HL-60 (cell line): ENCODE data around the gene DCUN1D3.

Source experiments
- DNase-seq, 2 experiments: peaks; one replicate each; pipeline ENCODE4 v3.0.0-alpha.2; 2010 to 2020; ENCODE audit warnings: low read depth in 1 of 2, low spot score in 1 of 2
- H3K27ac ChIP-seq: fragments of 250-450 bp; sonication (Bioruptor Pico); replicated peaks from 2 replicates; pipeline ENCODE4 v1.5.1; 2020; ENCODE audit warnings: mild to moderate bottlenecking, moderate library complexity
- H3K27me3 ChIP-seq: fragments of 250-450 bp; sonication (Bioruptor Pico); 2 replicates; pipeline ENCODE4 v1.5.1; 2021; ENCODE audit warnings: mild to moderate bottlenecking, moderate library complexity; ENCODE audit not compliant: insufficient read depth, poor library complexity, severe bottlenecking
- H3K4me3 ChIP-seq: replicated peaks from 2 replicates; pipeline ENCODE4 v1.5.1; 2011; ENCODE audit warnings: mild to moderate bottlenecking, control low read depth, low read length; ENCODE audit not compliant: insufficient read depth
- CTCF ChIP-seq: IDR thresholded peaks from one replicate; pipeline ENCODE4 v1.5.1; 2011; ENCODE audit warnings: low read length, control low read depth, inconsistent platforms; ENCODE audit not compliant: insufficient read depth
- GABPA ChIP-seq: IDR thresholded peaks from 2 replicates; pipeline ENCODE4 v1.6.1; 2012; ENCODE audit warnings: low read depth
- POLR2AphosphoS5 ChIP-seq: IDR thresholded peaks from 2 replicates; pipeline ENCODE4 v1.6.1; 2012; ENCODE audit warnings: low read depth
- REST ChIP-seq: IDR thresholded peaks from 2 replicates; pipeline ENCODE4 v1.6.1; 2012; ENCODE audit warnings: low read depth; ENCODE audit not compliant: insufficient replicate concordance
- SPI1 ChIP-seq: IDR thresholded peaks from 2 replicates; pipeline ENCODE4 v1.6.1; 2012; ENCODE audit warnings: low read depth, mild to moderate bottlenecking, borderline replicate concordance
- long read RNA-seq: library from polyadenylated mRNA; unstranded; transcript quantifications from one replicate; pipeline ENCODE4 v2.0.0, GENCODE V29; 2020

Gene DCUN1D3
- long read RNA-seq, full-length matches to known transcripts = 2 of 2 reads
- long read RNA-seq, partial matches to known transcripts = 0 of 2 reads
- long read RNA-seq, other reads (novel, unspliced or antisense) = 0 of 2 reads

- TF ChIP-seq REST (no peak), POLR2AphosphoS5 (peak; percentile 82)
- peak within 1 kb of the TSS; percentile 90 for H3K4me3 ChIP-seq
- no peaks in the 10 kb centered on the region for H3K27me3 ChIP-seq
- peak within 1 kb of the TSS; percentile 97 for H3K27ac ChIP-seq
- peak; percentile 97 to 98 for DNase-seq
These were observed at the start of gene DCUN1D3, which contains the start of gene LYRM1 for GRCh38 chr16:20900299-20901067. TSS of gene DCUN1D3 (minus strand) at chr16:20900358. CDS start at chr16:20862538, 37,820 bp downstream. TSS of gene LYRM1 (plus strand) at chr16:20900771. CDS start at chr16:20915556, 14,785 bp downstream.

- Histone ChIP-seq H3K4me3 (no peak overlapping the region), H3K27ac (no peak overlapping the region), H3K27me3 (no peaks in the 10 kb centered on the region)
- TF ChIP-seq POLR2AphosphoS5 = no peak
- no peak for TF ChIP-seq REST
- TF ChIP-seq CTCF = no peak
- TF ChIP-seq SPI1 = no peak
- no peak for TF ChIP-seq GABPA
- no peak for DNase-seq
These were observed 49.5 kb upstream of the DCUN1D3 start for GRCh38 chr16:20949660-20950059.

- no peak for DNase-seq
- Histone ChIP-seq H3K27me3 (no peaks in the 10 kb centered on the region), H3K4me3 (no peak overlapping the region), H3K27ac (no peak overlapping the region)
- TF ChIP-seq SPI1 = no peak
- no peak for TF ChIP-seq GABPA
- TF ChIP-seq REST = no peak
- TF ChIP-seq POLR2AphosphoS5 = no peak
- TF ChIP-seq CTCF = no peak
These were observed 48.3 kb upstream of the DCUN1D3 start for GRCh38 chr16:20948444-20948843.
